Retinal pigment epithelial cell (primary cell): ENCODE data around the gene ZNF766.
"Not testable (repeated sequence)": the region's sequence is repeated elsewhere in the genome, so short reads cannot be mapped to it uniquely, and the experiment has no call there.

Experiments
- DNase-seq: peaks from one replicate; pipeline ENCODE4 v3.0.0-alpha.2; 2010; ENCODE audit warnings: low read depth
- H3K4me3 ChIP-seq: 2 replicates; pipeline ENCODE4 v1.5.1; 2011; ENCODE audit warnings: mild to moderate bottlenecking, low read length, control low read depth, moderate library complexity
- CTCF ChIP-seq: conservative IDR thresholded peaks from 2 replicates; pipeline ENCODE4 v1.5.1; 2011; ENCODE audit warnings: low read depth, low read length, control low read depth, inconsistent platforms

Gene ZNF766

GRCh38 chr19:52273301-52273700 is 3.9 kb downstream of the ZNF766 start:
- H3K4me3 ChIP-seq, result no peak overlapping the region
- no peak for DNase-seq
- no peak for TF ChIP-seq CTCF

GRCh38 chr19:52274191-52274590 is 4.8 kb downstream of the ZNF766 start:
- H3K4me3 ChIP-seq, result no peak overlapping the region
- no peak for DNase-seq
- no peak for TF ChIP-seq CTCF

DNA sequence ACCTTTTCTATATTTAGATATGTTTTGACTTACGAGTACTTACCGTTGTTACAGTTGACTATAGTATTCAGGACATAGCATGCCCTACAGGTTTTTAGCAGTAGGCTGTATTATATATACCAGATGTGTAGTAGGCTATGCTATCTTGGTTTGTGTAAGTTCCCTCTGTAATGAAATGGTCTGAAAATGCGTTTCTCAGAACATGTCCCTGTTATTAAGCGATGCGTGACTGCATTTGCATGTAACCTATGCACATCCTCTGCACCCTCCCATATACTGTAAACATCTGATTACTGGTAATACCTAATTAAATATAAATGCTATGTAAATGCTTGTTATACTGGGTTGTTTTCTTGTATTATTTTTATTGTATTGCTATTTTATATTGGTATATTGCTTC is 6.6 kb downstream of the ZNF766 start:
- H3K4me3 ChIP-seq, result no peak overlapping the region
- no peak for TF ChIP-seq CTCF
- no peak for DNase-seq

GRCh38 chr19:52277471-52277870 is 8.1 kb downstream of the ZNF766 start:
- no peak for DNase-seq
- H3K4me3 ChIP-seq, result no peak overlapping the region
- TF ChIP-seq CTCF, result no peak

DNA sequence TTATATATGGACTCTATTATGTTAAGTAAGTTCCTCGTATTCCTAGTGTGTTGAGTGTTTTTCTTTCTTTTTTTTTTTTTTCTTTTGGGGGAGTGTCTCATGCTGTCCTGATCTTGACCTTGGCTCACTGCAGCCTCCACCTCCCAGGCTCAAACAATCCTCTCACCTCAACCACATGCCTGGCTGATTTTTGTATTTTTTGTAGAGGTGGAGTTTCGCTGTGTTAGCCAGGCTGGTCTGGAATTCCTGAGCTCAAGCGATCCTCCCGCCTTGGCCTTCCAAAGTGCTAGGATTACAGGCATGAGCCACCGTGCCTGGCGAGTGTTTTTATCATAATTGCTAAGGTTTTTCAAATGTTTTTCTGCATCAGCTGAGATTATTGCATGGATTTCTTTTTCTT is 16.9 kb downstream of the ZNF766 start:
- TF ChIP-seq CTCF, result no peak
- H3K4me3 ChIP-seq, result no peak overlapping the region
- no peak for DNase-seq

GRCh38 chr19:52291781-52292180 is 22.4 kb downstream of the ZNF766 start:
- H3K4me3 ChIP-seq, result no peak overlapping the region
- DNase-seq, result no peak
- no peak for TF ChIP-seq CTCF

- H3K4me3 ChIP-seq, DNase-seq: not testable (repeated sequence)
These were observed 23.6 kb downstream of the ZNF766 start for GRCh38 chr19:52292946-52293345.

DNA sequence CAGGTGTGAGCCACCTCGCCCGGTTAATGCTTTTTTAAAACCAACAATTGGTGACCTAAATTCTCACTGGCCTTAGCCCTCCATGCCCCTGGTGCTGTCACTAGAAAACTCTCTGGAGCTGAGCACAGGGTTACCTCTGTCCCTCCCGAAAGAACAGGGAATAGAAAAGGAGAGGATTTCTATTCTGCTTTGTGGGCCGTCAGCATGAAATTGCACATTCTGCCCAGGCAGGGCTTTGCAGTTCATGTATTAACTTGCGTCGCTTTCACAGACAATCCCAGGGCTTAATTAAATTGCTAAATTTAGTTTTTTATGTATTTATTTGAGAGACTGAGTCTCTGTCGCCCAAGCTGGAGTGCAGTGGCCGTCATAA is 27.0 kb downstream of the ZNF766 start:
- H3K4me3 ChIP-seq, result peak overlapping the region; percentile 98
- DNase-seq, result no peak
- TF ChIP-seq CTCF, result no peak
